ENCODE results near the gene CREBL2. TPM values are rescaled to one million over a fixed set of nuclear protein-coding genes. Genes with fewer than 3 reads are reported as not detected.
"Not testable (repeated sequence)": the region's sequence is repeated elsewhere in the genome, so short reads cannot be mapped to it uniquely, and the experiment has no call there.

The CREBL2 gene, protein sequence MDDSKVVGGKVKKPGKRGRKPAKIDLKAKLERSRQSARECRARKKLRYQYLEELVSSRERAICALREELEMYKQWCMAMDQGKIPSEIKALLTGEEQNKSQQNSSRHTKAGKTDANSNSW
- total RNA-seq, result 19.4 TPM

DNA sequence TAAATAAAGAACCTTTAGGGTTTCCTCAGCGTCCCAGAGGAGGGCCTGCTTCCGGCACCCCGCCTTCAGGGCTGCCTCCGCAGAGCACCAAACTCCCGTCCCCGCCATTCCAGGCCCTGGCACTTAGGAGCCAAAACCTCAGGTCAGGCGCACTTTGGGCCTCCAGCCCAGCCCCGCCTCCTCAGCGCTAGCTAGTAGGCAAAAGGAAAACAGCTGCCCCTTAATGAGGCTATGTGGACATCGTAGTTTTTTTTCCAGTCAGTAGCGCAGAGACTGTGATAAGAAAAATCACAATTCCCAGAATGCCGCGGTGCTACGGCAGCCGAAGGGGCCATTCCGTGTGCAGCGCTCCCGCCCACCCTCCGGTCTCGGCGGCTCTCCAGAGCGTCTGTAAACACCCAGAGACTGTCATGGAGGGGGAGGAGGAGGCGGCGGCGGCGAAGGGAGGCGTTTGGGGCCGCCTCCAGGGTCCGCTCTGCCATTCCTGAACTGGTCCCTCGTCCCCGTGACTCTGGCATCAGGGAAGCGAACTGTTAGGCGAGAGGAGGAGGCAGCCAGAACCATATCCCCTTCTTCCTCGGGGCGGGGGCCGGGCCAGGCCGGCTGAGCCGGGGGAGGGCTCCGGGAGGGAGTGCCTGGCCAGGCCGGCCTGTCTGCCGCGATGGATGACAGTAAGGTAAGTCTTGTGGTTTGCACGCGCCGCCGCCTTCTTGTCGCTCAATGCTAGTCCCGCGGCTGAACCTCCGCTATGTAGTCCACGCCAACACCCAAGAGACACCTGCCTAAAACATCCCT is at the start of gene CREBL2:
Gene CREBL2 (plus strand): TSS at position 365 of the 795 bp plus-strand sequence. CDS start 297 bp downstream, at position 662.
- Histone ChIP-seq H3K27ac (peak within 1 kb of the TSS; percentile 91 to 94), H3K4me1 (peaks cover 3 to 16% of the 10 kb centered on the region in 2 donors), H3K36me3 (no peaks in the 10 kb centered on the region), H3K9me3 (no peaks in the 10 kb centered on the region), H3K27me3 (no peaks in the 10 kb centered on the region), H3K4me3 (peak within 1 kb of the TSS; percentile 76 to 83)
- TF ChIP-seq, protein P1, sequence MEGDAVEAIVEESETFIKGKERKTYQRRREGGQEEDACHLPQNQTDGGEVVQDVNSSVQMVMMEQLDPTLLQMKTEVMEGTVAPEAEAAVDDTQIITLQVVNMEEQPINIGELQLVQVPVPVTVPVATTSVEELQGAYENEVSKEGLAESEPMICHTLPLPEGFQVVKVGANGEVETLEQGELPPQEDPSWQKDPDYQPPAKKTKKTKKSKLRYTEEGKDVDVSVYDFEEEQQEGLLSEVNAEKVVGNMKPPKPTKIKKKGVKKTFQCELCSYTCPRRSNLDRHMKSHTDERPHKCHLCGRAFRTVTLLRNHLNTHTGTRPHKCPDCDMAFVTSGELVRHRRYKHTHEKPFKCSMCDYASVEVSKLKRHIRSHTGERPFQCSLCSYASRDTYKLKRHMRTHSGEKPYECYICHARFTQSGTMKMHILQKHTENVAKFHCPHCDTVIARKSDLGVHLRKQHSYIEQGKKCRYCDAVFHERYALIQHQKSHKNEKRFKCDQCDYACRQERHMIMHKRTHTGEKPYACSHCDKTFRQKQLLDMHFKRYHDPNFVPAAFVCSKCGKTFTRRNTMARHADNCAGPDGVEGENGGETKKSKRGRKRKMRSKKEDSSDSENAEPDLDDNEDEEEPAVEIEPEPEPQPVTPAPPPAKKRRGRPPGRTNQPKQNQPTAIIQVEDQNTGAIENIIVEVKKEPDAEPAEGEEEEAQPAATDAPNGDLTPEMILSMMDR (IDR thresholded peaks at IDR 0.05), result no peak
- intact Hi-C loops (cut with DNase I), result loop anchor here (1.0 to 5.0 kb wide), 5 partner anchors 49 to 344 kb away; partner anchors contain the start of genes DUSP16, GPR19 and LRP6
- peak; percentile 83 to 97 for DNase-seq (ENCODE audit: low spot score in 2 of 2)

DNA sequence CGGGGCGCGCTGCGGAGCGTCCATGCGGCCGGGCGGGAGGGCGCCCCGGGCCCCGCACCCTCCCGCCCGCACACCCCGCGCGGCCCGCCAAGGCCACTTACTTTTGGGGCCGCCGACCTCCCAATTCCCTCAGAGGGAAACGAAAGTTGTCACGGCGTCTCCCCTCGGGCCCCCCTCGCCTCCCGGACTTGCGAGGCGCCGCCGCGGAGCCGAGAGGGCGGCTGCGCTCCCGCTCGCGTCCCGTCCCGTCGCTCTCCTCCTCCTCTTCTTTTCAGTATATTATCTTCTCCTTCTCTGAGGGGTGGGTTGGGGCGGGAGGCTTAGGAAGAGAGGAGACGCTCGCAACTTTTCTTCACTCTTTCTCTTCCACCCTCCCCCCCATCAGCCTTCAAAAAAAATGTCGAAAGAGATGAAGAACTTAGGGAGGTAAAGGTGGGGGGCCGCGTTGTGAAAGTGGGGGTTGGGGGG is 49.6 kb upstream of the CREBL2 start:
- peak in 1 of 2 donors; percentile 67 for DNase-seq (ENCODE audit: low spot score in 2 of 2)
- Histone ChIP-seq H3K4me1 (peaks cover 0 to 15% of the 10 kb centered on the region in 2 donors), H3K27ac (peak overlapping the region; percentile 100), H3K27me3 (no peaks in the 10 kb centered on the region), H3K4me3 (peak overlapping the region; percentile 96 to 97), H3K9me3 (no peaks in the 10 kb centered on the region), H3K36me3 (no peaks in the 10 kb centered on the region)
- TF ChIP-seq, protein P1 (IDR thresholded peaks at IDR 0.05), result no peak
- intact Hi-C loops (cut with DNase I), result loop anchor here (1.0 to 5.0 kb wide), 8 partner anchors 49 to 295 kb away; partner anchors contain the start of genes CDKN1B, CREBL2 and LRP6

DNA sequence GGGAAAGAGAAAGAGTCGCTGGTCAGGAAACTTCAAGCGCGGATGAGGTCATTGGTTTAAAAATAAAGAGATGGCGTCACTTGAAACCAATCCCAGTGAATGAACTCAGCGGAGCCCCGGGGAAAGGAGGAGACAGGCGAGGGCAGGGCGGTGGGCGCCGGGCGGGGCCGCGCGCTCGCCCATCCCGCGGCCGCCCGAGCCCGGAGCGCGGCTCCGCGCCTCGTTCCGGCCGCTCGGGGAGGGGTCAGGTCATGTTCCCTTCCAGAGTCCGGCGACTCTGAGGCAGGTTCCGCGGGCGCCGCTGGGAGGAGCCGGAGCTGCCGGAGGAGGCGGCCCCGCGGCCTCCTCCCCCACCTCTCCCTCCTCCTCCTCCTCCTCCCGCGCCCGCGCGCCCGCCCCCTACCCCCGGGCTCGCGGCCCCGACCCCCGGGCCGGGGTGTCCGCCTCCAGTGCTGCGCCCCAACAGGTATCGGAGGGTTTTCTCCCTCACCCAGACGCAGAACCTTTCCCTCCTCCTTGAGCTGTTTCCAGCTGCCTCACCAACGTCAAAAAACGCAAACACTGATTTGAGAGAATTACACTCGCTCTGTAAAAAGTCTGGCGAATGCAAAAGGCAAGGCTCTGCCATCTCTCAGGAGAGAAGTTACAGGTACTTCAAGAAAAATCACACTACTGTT is 49.0 kb upstream of the CREBL2 start, which contains the start of gene DUSP16:
Gene DUSP16 (minus strand): TSS at position 279 of the 677 bp plus-strand sequence. CDS start 41,765 bp downstream, outside the sequence.
- Histone ChIP-seq H3K4me1 (peaks cover 0 to 15% of the 10 kb centered on the region in 2 donors), H3K27ac (peak within 1 kb of the TSS; percentile 100), H3K4me3 (peak within 1 kb of the TSS; percentile 96 to 97), H3K36me3 (no peaks in the 10 kb centered on the region), H3K9me3 (no peaks in the 10 kb centered on the region), H3K27me3 (no peaks in the 10 kb centered on the region)
- intact Hi-C loops (cut with DNase I), result loop anchor here (1.0 to 5.0 kb wide), 8 partner anchors 49 to 295 kb away; partner anchors contain the start of genes CDKN1B, CREBL2 and LRP6
- TF ChIP-seq, protein P1 (IDR thresholded peaks at IDR 0.05), result no peak
- peak; percentile 84 to 97 for DNase-seq (ENCODE audit: low spot score in 2 of 2)

DNA sequence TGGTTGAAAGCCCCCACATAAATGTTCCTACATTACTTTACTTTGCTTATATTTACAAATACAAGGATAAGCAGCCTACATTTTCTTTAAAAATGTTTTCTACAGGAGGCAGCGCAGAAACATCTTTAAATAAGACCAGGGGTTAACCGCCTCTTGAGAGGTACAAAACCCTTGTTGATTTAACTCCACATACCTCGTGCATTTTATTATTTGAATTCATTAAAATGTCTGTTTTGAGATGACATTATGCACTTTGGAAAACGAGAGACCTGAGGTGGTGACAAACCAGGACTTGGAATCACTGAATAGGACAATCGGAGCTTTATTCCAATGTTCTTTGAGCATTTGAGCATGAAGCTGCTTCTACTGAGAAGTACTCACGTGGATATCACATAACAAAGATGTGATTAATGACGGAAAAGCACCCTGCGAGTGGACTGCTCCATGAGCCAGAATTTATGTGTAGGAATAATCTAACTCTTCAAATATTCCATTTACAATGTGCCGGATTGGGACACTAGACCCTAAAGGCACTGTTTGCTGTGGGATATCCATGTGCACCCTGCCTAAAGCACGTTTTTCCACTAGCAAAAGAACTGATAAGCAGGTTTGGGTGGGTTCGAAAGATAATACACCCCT is 48.3 kb upstream of the CREBL2 start:
- Histone ChIP-seq H3K4me3 (peak overlapping the region; percentile 96 to 97), H3K9me3 (no peaks in the 10 kb centered on the region), H3K27ac (peak overlapping the region; percentile 100), H3K4me1 (peaks cover 0 to 15% of the 10 kb centered on the region in 2 donors), H3K27me3 (no peaks in the 10 kb centered on the region), H3K36me3 (no peaks in the 10 kb centered on the region)
- TF ChIP-seq, protein P1 (IDR thresholded peaks at IDR 0.05), result no peak
- intact Hi-C loops (cut with DNase I), result loop anchor here (2.0 to 5.0 kb wide), 7 partner anchors 94 to 296 kb away; partner anchors contain the start of genes CDKN1B and LRP6
- no peak for DNase-seq (ENCODE audit: low spot score in 2 of 2)

DNA sequence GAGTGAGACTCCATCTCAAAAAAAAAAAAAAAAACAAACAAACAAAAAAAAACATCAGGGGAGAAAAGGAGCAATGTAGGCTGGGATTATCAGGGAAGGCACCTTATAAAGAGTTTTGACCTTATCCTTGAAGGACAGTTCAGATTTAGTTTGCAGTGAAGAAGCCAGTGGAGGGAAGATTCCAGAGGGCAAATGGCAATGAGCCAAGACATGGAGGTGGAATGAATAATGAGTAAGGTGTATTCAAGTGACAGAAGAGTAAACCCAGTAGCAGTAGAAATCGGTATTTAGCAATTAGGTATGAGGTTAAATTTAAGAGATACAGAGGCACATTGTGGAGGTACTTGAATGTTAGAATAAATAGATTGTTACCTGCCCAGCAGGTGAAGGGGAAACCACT is 46.8 kb upstream of the CREBL2 start:
- H3K4me3 ChIP-seq, result no peak overlapping the region
- H3K4me1 ChIP-seq, result peaks cover 0 to 15% of the 10 kb centered on the region in 2 donors
- no peak for DNase-seq (ENCODE audit: low spot score in 2 of 2)
- intact Hi-C loops (cut with DNase I), result loop anchor here (5.0 kb wide), 5 partner anchors 92 to 298 kb away; partner anchors contain the start of genes CDKN1B and LRP6
- TF ChIP-seq, protein P1 (IDR thresholded peaks at IDR 0.05), result no peak
- H3K9me3 ChIP-seq, result no peaks in the 10 kb centered on the region
- H3K36me3 ChIP-seq, result no peaks in the 10 kb centered on the region
- no peak overlapping the region for H3K27ac ChIP-seq
- H3K27me3 ChIP-seq, result no peaks in the 10 kb centered on the region

DNA sequence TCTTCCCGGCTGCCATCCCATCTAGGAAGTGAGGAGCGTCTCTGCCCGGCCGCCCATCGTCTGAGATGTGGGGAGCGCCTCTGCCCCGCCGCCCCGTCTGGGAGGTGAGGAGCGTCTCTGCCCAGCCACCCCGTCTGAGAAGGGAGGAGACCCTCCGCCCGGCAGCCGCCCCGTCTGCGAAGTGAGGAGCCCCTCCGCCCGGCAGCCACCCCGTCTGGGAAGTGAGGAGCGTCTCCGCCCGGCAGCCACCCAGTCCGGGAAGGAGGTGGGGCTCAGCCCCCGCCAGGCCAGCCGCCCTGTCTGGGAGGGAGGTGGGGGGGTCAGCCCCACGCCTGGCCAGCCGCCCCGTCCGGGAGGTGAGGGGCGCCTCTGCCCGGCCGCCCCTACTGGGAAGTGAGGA is 45.7 kb upstream of the CREBL2 start:
- H3K27me3 ChIP-seq; H3K4me1 ChIP-seq; DNase-seq (ENCODE audit: low spot score in 2 of 2); H3K4me3 ChIP-seq; H3K27ac ChIP-seq; H3K36me3 ChIP-seq; intact Hi-C loops (cut with DNase I); H3K9me3 ChIP-seq: not testable (repeated sequence)
